Psoas muscle (tissue), 8 donors: ENCODE results near the gene MTMR3. TPM values are rescaled to one million over a fixed set of nuclear protein-coding genes. Genes with fewer than 3 reads are reported as not detected.

ENCODE experiments used
- ATAC-seq, 4 donors: fragments of 200-7000 bp; cut with Tn5 transposase; one replicate each; pipeline ENCODE4 v1.9.1; 2020; ENCODE audit warnings: moderate library complexity in 3 of 4, mild to moderate bottlenecking in 2 of 4
- DNase-seq, 2 donors: peaks; one replicate each; pipeline ENCODE4 v3.0.0-alpha.2; 2020
- H3K27ac ChIP-seq: fragments of 200-600 bp; one replicate; pipeline ENCODE4 v1.8.0; 2022
- H3K27me3 ChIP-seq, 3 donors: fragments of 200-600 bp in 1 of 3; one replicate each; pipeline versions ENCODE4 v1.6.1 to v1.8.0; 2013 to 2022; ENCODE audit warnings: low read length in 2 of 3, mild to moderate bottlenecking in 2 of 3, moderate library complexity in 1 of 3; ENCODE audit not compliant: insufficient read depth in 3 of 3
- H3K36me3 ChIP-seq, 2 donors: fragments of 200-600 bp in 1 of 2; one replicate each; pipeline versions ENCODE4 v1.6.1 to v1.8.0; 2013 to 2022; ENCODE audit warnings: low read depth in 1 of 2, mild to moderate bottlenecking in 1 of 2, moderate library complexity in 1 of 2; ENCODE audit not compliant: insufficient read depth in 1 of 2
- H3K4me1 ChIP-seq: fragments of 200-600 bp; one replicate; pipeline ENCODE4 v1.8.0; 2022
- H3K4me3 ChIP-seq: fragments of 200-600 bp; one replicate; pipeline ENCODE4 v1.8.0; 2022; ENCODE audit warnings: mild to moderate bottlenecking
- H3K9me3 ChIP-seq: fragments of 200-600 bp; one replicate; pipeline ENCODE4 v1.8.0; 2022
- CTCF ChIP-seq: fragments of 200-600 bp; IDR thresholded peaks from one replicate; pipeline ENCODE4 v1.8.0; 2022; ENCODE audit warnings: antibody characterized with exemption
- WGBS, 3 donors: extraction: QIAGEN DNeasy Blood & Tissue Kit; methylation state at CpG; one replicate each; pipeline versions ENCODE4 v1.1.6 to v1.1.7; 2013; 5-methylcytosine and 5-hydroxymethylcytosine counted together
- intact Hi-C, 2 donors: fragments of 100-400 bp; cut with DNase I; formaldehyde crosslinking; loops; one replicate each; pipeline versions ENCODE4 v1.11.0 to v1.14.2; 2022
- polyA plus RNA-seq, 3 donors: library from polyadenylated mRNA; stranded (reverse); fragments of 200-250 nt; gene quantifications; one replicate each; pipeline ENCODE4 v1.2.3, GENCODE V29; 2013
- total RNA-seq, 4 donors: library from RNA; stranded (reverse); fragmentation: NEBNext Ultra II Directional in 2 of 4; extraction: Animal tissue kit (Norgen Biotek cat#: 25700) in 2 of 4; gene quantifications; one replicate each; pipeline versions ENCODE4 v1.2.1 to v1.2.4, GENCODE V29; 2021 to 2023
- donor health status: healthy with polysubstance abuse.
- donor health status: DM: no; HTN: no; CAD: no; lungs with moderate emphysema.
- donor health status: Bipolar disorder and iron deficiency.
- donor health status: healthy.
- donor health status: DM: yes; HTN: yes; CAD: no.
- donor health status: DM: no; HTN: no; CAD: no.
- donor health status: DM: no; HTN: no; CAD: no.
- donor health status: DM: yes; HTN: yes; CAD: no.

The MTMR3 gene
- total and polyA plus RNA-seq, 7 donors, result 7.8 to 37.9 (median 31.8) TPM

- H3K27me3 ChIP-seq, result no peaks in the 10 kb centered on the region
- peaks cover 10% of the 10 kb centered on the region for H3K4me1 ChIP-seq
- no peaks in the 10 kb centered on the region for H3K9me3 ChIP-seq
- no peak overlapping the region for H3K4me3 ChIP-seq
- intact Hi-C loops, result no loop called here
- TF ChIP-seq CTCF, result no peak
- 39 to 63% (median 51%) methylated on average over 5 of the region's 5 CpGs for WGBS, 3 donors
- no peak overlapping the region for H3K27ac ChIP-seq
- ATAC-seq, result no peak
- H3K36me3 ChIP-seq, result peaks cover 0 to 11% of the 10 kb centered on the region in 2 donors
- no peak for DNase-seq
These were observed 150.9 kb downstream of the MTMR3 start for GRCh38 chr22:30033901-30034300.

GRCh38 chr22:30036656-30037055 lies 153.7 kb downstream of the MTMR3 start:
- Histone ChIP-seq H3K4me3 (no peak overlapping the region), H3K4me1 (peaks cover 10% of the 10 kb centered on the region), H3K36me3 (no peaks in the 10 kb centered on the region), H3K27ac (no peak overlapping the region), H3K9me3 (no peaks in the 10 kb centered on the region), H3K27me3 (no peaks in the 10 kb centered on the region)
- intact Hi-C loops, result no loop called here
- TF ChIP-seq CTCF, result no peak
- WGBS, 3 donors, result 80 to 94% (median 90%) methylated on average over 2 of the region's 2 CpGs
- no peak for DNase-seq
- peak; percentile 31 to 64 (median 42) for ATAC-seq

GRCh38 chr22:30038219-30038618 lies 155.2 kb downstream of the MTMR3 start:
- peaks cover 7% of the 10 kb centered on the region for H3K4me1 ChIP-seq
- ATAC-seq (no peak), DNase-seq (no peak)
- no peaks in the 10 kb centered on the region for H3K9me3 ChIP-seq
- H3K27me3 ChIP-seq, result no peaks in the 10 kb centered on the region
- no peak for TF ChIP-seq CTCF
- intact Hi-C loops, result no loop called here
- H3K36me3 ChIP-seq, result no peaks in the 10 kb centered on the region
- no peak overlapping the region for H3K4me3 ChIP-seq
- 35 to 45% (median 38%) methylated on average over 3 of the region's 3 CpGs for WGBS, 3 donors
- no peak overlapping the region for H3K27ac ChIP-seq

GRCh38 chr22:30040499-30041260 lies 157.7 kb downstream of the MTMR3 start:
- H3K36me3 ChIP-seq, result no peaks in the 10 kb centered on the region
- no peaks in the 10 kb centered on the region for H3K9me3 ChIP-seq
- DNase-seq (no peak), ATAC-seq (no peak)
- intact Hi-C loops, result no loop called here
- WGBS, 3 donors, result 86 to 91% (median 87%) methylated on average over 11 of the region's 11 CpGs
- H3K27ac ChIP-seq, result no peak overlapping the region
- H3K4me3 ChIP-seq, result no peak overlapping the region
- no peaks in the 10 kb centered on the region for H3K27me3 ChIP-seq
- no peak for TF ChIP-seq CTCF
- no peaks in the 10 kb centered on the region for H3K4me1 ChIP-seq

- Histone ChIP-seq H3K27me3 (no peaks in the 10 kb centered on the region), H3K4me1 (no peaks in the 10 kb centered on the region), H3K27ac (no peak overlapping the region), H3K4me3 (no peak overlapping the region), H3K9me3 (no peaks in the 10 kb centered on the region), H3K36me3 (no peaks in the 10 kb centered on the region)
- 75 to 100% (median 88%) methylated on average over 2 of the region's 2 CpGs for WGBS, 3 donors
- no peak for TF ChIP-seq CTCF
- no peak for DNase-seq
- no peak for ATAC-seq
- intact Hi-C loops, result no loop called here
These were observed 158.5 kb downstream of the MTMR3 start for GRCh38 chr22:30041475-30041874.
